Measurements from ENCODE around the gene SEC14L1.

DNA sequence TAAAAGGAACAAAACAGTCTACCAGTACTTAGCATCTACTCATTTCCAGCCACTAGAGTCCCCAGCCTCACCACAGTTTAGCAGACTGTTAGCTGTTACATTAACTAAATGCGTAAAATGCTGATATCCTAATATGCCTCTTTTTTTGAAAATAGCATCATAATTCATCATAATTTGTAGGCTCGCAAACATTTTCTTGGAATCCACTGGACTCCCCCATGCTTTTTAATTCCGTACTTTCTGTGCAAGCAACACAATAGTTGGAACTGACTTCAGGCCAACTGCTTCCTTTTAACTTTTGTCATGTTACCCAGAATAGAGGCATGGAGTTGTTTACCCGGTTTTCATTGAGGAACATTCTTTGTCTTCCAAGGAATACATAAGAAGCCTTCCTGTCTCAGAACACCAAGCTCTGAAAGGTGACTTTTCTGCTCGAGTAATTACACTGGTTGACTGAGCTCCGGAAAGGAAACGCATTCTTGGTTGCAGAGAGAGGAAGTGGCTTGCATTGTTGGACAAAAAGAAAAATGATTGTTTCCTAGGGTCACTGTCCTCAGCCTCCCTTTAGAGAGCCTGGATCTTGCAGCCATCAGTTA, 30.9 kb upstream of the SEC14L1 start:
- peak in 1 of 4 donors; percentile 10 for TF ChIP-seq POLR2A (IDR thresholded peaks at IDR 0.05)
- TF ChIP-seq, protein P1, sequence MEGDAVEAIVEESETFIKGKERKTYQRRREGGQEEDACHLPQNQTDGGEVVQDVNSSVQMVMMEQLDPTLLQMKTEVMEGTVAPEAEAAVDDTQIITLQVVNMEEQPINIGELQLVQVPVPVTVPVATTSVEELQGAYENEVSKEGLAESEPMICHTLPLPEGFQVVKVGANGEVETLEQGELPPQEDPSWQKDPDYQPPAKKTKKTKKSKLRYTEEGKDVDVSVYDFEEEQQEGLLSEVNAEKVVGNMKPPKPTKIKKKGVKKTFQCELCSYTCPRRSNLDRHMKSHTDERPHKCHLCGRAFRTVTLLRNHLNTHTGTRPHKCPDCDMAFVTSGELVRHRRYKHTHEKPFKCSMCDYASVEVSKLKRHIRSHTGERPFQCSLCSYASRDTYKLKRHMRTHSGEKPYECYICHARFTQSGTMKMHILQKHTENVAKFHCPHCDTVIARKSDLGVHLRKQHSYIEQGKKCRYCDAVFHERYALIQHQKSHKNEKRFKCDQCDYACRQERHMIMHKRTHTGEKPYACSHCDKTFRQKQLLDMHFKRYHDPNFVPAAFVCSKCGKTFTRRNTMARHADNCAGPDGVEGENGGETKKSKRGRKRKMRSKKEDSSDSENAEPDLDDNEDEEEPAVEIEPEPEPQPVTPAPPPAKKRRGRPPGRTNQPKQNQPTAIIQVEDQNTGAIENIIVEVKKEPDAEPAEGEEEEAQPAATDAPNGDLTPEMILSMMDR (IDR thresholded peaks at IDR 0.05), result no peak
